GM12801 (cell line): ENCODE measurements around the gene FIBP.

Experiments used
- TF ChIP-seq, protein P1 (sequence below): IDR thresholded peaks from one replicate; pipeline ENCODE4 v1.5.1; 2011; ENCODE audit warnings: control low read depth; ENCODE audit not compliant: insufficient read length; ENCODE audit errors: extremely low read depth

The FIBP gene

GRCh38 chr11:65925397-65925796 is 37.1 kb upstream of the FIBP start:
- TF ChIP-seq, protein P1, sequence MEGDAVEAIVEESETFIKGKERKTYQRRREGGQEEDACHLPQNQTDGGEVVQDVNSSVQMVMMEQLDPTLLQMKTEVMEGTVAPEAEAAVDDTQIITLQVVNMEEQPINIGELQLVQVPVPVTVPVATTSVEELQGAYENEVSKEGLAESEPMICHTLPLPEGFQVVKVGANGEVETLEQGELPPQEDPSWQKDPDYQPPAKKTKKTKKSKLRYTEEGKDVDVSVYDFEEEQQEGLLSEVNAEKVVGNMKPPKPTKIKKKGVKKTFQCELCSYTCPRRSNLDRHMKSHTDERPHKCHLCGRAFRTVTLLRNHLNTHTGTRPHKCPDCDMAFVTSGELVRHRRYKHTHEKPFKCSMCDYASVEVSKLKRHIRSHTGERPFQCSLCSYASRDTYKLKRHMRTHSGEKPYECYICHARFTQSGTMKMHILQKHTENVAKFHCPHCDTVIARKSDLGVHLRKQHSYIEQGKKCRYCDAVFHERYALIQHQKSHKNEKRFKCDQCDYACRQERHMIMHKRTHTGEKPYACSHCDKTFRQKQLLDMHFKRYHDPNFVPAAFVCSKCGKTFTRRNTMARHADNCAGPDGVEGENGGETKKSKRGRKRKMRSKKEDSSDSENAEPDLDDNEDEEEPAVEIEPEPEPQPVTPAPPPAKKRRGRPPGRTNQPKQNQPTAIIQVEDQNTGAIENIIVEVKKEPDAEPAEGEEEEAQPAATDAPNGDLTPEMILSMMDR = no peak

- TF ChIP-seq, protein P1 = no peak
These were observed 34.3 kb upstream of the FIBP start for GRCh38 chr11:65922565-65922964.

- TF ChIP-seq, protein P1 = no peak
These were observed 33.6 kb upstream of the FIBP start for GRCh38 chr11:65921876-65922275.

- TF ChIP-seq, protein P1 = no peak
These were observed 32.8 kb upstream of the FIBP start for GRCh38 chr11:65921033-65921555.

- TF ChIP-seq, protein P1 = no peak
These were observed 32.1 kb upstream of the FIBP start for GRCh38 chr11:65920372-65920802.

GRCh38 chr11:65919573-65920371 is 31.5 kb upstream of the FIBP start:
- TF ChIP-seq, protein P1 = no peak

DNA sequence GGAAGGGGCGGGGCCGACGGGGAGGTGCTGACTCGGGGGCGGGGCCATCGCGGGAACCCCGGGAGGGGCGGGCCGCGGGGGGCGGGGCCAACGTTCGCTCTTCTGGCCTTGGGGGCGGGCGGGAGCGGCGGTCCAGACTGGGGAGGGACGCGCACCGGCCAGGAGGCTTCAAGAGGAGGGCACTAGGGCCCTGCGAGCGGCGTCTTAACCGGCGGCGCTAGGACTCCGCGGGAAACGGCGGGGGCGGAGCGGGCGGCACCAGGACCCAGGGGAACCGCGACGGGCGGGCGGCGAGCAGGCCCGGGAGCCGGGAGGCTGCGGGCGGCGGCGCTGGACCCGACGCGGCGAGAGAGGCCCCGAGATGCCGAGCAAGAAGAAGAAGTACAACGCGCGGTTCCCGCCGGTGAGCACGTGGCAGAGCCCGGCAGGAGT is 30.9 kb upstream of the FIBP start, which contains the start of gene DRAP1:
DRAP1 (plus strand) TSS at position 286 of the 432 bp plus-strand sequence; CDS start at position 362, 76 bp downstream.
- TF ChIP-seq, protein P1 = no peak
